ENCODE data around the gene CDSN.

- no peak for TF ChIP-seq CTCF (IDR thresholded peaks at IDR 0.05)
- no peak for TF ChIP-seq POLR2AphosphoS5 (IDR thresholded peaks at IDR 0.05)
Observed at GRCh38 chr6:31118178-31118577, 2.1 kb downstream of the CDSN start.

All from prostate gland (tissue), 2 donors.